A549 (cell line): ENCODE results near the gene GNLY.

Experiments used
- REST ChIP-seq: fragments of 200-600 bp; sonication (generic); IDR thresholded peaks from 2 replicates; pipeline ENCODE4 v1.6.1; 2016; ENCODE audit warnings: antibody characterized with exemption, mild to moderate bottlenecking, moderate library complexity
- USF2 ChIP-seq: fragments of 450-650 bp; IDR thresholded peaks from 2 replicates; pipeline ENCODE4 v1.6.1; 2014; ENCODE audit warnings: antibody characterized with exemption

- TF ChIP-seq USF2 (no peak), REST (no peak)
Observed at GRCh38 chr2:85684380-85684779, 9.8 kb upstream of the GNLY start.
